Panc1 (cell line): ENCODE data around the gene HDLBP. TPM values are rescaled to one million over a fixed set of nuclear protein-coding genes. Genes with fewer than 3 reads are reported as not detected.

Experiments
- ATAC-seq: fragments of 200-7000 bp; cut with Tn5 transposase; 2 replicates; pipeline ENCODE4 v1.9.1; 2020; ENCODE audit warnings: mild to moderate bottlenecking, moderate library complexity
- BruUV-seq: library from RNA; stranded (reverse); fragments of 400-500 nt; replicated peaks from 2 replicates; lab custom pipeline; 2021; lab: Mats Ljungman, UMichigan
- CTCF ChIA-PET: fragments of 300-600 bp; sonication (Branson Sonifier 250); formaldehyde crosslinking; loops from one replicate; lab custom pipeline; 2022; ENCODE audit warnings: antibody characterized with exemption; lab: Charles Lee
- POLR2A ChIA-PET: fragments of 300-600 bp; sonication (Branson Sonifier 250); formaldehyde crosslinking; loops from one replicate; lab custom pipeline; 2022; ENCODE audit warnings: antibody characterized with exemption; lab: Charles Lee
- DNase-seq: peaks from one replicate; pipeline ENCODE4 v3.0.0-alpha.2; 2010; ENCODE audit warnings: low read depth, low spot score
- H3K27ac ChIP-seq: 2 replicates; pipeline ENCODE4 v1.5.1; 2011; ENCODE audit warnings: mild to moderate bottlenecking, low read length, inconsistent platforms
- H3K27me3 ChIP-seq: fragments of 200-500 bp; sonication (Bioruptor generic); 2 replicates; pipeline ENCODE4 v1.6.0; 2014; ENCODE audit warnings: low read length, inconsistent platforms; ENCODE audit not compliant: control insufficient read depth, insufficient read depth
- H3K36me3 ChIP-seq: fragments of 200-500 bp; sonication (Bioruptor generic); 2 replicates; pipeline ENCODE4 v1.5.1; 2014; ENCODE audit warnings: inconsistent platforms, mild to moderate bottlenecking, low read length, moderate library complexity; ENCODE audit not compliant: control insufficient read depth, insufficient read depth
- H3K4me1 ChIP-seq: 2 replicates; pipeline ENCODE4 v1.5.1; 2011; ENCODE audit warnings: inconsistent platforms, mild to moderate bottlenecking, low read length, moderate library complexity; ENCODE audit not compliant: control insufficient read depth, insufficient read depth
- H3K4me3 ChIP-seq, 2 experiments: 2 replicates each; pipeline ENCODE4 v1.5.1; 2011 to 2012; ENCODE audit warnings: low read depth in 2 of 2, low read length in 2 of 2, mild to moderate bottlenecking in 2 of 2, inconsistent platforms in 1 of 2, moderate library complexity in 1 of 2
- H3K9me3 ChIP-seq: fragments of 200-500 bp; sonication (Bioruptor generic); 2 replicates; pipeline ENCODE4 v1.5.1; 2014; ENCODE audit warnings: low read depth, mild to moderate bottlenecking, inconsistent platforms, low read length, moderate library complexity; ENCODE audit not compliant: control insufficient read depth, insufficient read depth
- POLR2AphosphoS5 ChIP-seq: IDR thresholded peaks from 2 replicates; pipeline ENCODE4 v1.6.1; 2012; ENCODE audit warnings: mild to moderate bottlenecking, low read depth, low read length, moderate library complexity
- SIN3A ChIP-seq: IDR thresholded peaks from 2 replicates; pipeline ENCODE4 v1.6.1; 2012; ENCODE audit warnings: low read depth, mild to moderate bottlenecking, low read length, moderate library complexity, borderline replicate concordance; ENCODE audit not compliant: insufficient read depth
- TCF7L2 ChIP-seq: IDR thresholded peaks from 2 replicates; pipeline ENCODE4 v1.6.1; 2011; ENCODE audit warnings: mild to moderate bottlenecking, low read depth, low read length, inconsistent platforms
- in situ Hi-C: cut with HindIII; loops from 2 replicates; pipeline ENCODE4 v1.10.0; 2016; ENCODE audit warnings: low sequenced_read_pairs, low pct_unique_long_range_greater_than_20kb
- intact Hi-C: fragments of 100-400 bp; cut with micrococcal nuclease; formaldehyde crosslinking; loops from one replicate; pipeline ENCODE4 v1.10.0; 2022; ENCODE audit not compliant: unreplicated experiment
- total RNA-seq: library from RNA; stranded (reverse); gene quantifications from one replicate; pipeline ENCODE4 v1.2.1, GENCODE V29; 2021; ENCODE audit not compliant: unreplicated experiment
- TF ChIP-seq, protein P1 (sequence below), 2 experiments: IDR thresholded peaks; 2 replicates each; pipeline ENCODE4 v1.6.1; 2011 to 2012; ENCODE audit warnings: low read depth in 2 of 2, control low read depth in 1 of 2, low read length in 1 of 2, mild to moderate bottlenecking in 1 of 2, moderate library complexity in 1 of 2; ENCODE audit not compliant: insufficient read depth in 1 of 2
- TF ChIP-seq, protein P2 (sequence below): fragments of 450-650 bp; IDR thresholded peaks from 2 replicates; pipeline ENCODE4 v1.5.1; 2017; ENCODE audit warnings: mild to moderate bottlenecking

The HDLBP gene
- total RNA-seq, 1 experiment from 2014 or later = 656 TPM

DNA sequence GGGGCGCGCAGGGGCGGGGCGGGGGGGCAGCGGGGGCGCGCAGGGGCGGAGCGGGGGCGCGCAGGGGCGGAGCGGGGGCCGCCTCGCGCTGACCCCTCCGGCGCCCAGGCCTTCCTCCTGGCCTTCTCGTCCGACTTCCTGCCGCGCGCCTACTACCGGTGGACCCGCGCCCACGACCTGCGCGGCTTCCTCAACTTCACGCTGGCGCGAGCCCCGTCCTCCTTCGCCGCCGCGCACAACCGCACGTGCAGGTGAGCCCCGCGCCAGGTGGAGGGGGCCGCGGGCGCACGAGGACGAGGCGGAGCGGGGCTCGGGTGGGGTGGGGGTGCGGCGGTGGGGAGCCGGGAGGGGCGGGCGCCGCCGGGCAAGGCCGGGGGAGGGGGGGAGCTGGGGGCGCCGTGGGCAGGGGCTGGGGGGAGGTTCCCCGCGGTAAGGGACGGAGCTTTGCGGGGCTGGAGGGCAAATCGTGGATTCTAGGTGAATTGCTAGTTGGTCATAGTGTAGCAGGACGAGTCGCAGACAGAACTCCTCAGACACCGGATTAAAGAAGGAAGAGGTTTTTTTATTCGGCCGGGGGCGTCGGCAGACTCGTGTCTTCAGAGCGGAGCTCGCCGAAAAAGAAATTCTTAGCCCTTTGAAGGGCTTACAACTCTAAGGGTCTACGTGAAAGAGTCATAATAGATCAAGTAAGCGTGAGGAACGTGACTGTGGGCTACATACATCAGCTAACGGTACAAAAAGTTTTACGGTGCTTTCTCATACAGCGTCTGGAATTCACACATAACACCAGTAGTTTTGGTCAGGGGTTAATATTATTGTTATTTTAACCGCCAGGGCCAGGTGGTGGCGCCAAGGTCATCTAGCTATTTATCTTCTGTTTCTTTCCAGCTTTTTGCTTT, 97.1 kb downstream of the HDLBP start:
- POLR2A ChIA-PET = no interaction called here
- intact Hi-C loops (no loop called here), in situ Hi-C loops (no loop called here)
- peak overlapping the region; percentile 86 for H3K27ac ChIP-seq
- H3K9me3 ChIP-seq = no peaks in the 10 kb centered on the region
- DNase-seq (no peak), ATAC-seq (peak; percentile 40; the same call in 1 of the 2 replicates)
- BruUV-seq = no TSS peak
- TF ChIP-seq, protein P1, sequence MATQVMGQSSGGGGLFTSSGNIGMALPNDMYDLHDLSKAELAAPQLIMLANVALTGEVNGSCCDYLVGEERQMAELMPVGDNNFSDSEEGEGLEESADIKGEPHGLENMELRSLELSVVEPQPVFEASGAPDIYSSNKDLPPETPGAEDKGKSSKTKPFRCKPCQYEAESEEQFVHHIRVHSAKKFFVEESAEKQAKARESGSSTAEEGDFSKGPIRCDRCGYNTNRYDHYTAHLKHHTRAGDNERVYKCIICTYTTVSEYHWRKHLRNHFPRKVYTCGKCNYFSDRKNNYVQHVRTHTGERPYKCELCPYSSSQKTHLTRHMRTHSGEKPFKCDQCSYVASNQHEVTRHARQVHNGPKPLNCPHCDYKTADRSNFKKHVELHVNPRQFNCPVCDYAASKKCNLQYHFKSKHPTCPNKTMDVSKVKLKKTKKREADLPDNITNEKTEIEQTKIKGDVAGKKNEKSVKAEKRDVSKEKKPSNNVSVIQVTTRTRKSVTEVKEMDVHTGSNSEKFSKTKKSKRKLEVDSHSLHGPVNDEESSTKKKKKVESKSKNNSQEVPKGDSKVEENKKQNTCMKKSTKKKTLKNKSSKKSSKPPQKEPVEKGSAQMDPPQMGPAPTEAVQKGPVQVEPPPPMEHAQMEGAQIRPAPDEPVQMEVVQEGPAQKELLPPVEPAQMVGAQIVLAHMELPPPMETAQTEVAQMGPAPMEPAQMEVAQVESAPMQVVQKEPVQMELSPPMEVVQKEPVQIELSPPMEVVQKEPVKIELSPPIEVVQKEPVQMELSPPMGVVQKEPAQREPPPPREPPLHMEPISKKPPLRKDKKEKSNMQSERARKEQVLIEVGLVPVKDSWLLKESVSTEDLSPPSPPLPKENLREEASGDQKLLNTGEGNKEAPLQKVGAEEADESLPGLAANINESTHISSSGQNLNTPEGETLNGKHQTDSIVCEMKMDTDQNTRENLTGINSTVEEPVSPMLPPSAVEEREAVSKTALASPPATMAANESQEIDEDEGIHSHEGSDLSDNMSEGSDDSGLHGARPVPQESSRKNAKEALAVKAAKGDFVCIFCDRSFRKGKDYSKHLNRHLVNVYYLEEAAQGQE (IDR thresholded peaks at IDR 0.05; ENCODE audit: insufficient read depth in 1 of 2, low read depth in 2 of 2, low read length in 1 of 2) = no peak
- TF ChIP-seq SIN3A = no peak
- no peak for TF ChIP-seq POLR2AphosphoS5
- TF ChIP-seq TCF7L2 = no peak
- TF ChIP-seq, protein P2, sequence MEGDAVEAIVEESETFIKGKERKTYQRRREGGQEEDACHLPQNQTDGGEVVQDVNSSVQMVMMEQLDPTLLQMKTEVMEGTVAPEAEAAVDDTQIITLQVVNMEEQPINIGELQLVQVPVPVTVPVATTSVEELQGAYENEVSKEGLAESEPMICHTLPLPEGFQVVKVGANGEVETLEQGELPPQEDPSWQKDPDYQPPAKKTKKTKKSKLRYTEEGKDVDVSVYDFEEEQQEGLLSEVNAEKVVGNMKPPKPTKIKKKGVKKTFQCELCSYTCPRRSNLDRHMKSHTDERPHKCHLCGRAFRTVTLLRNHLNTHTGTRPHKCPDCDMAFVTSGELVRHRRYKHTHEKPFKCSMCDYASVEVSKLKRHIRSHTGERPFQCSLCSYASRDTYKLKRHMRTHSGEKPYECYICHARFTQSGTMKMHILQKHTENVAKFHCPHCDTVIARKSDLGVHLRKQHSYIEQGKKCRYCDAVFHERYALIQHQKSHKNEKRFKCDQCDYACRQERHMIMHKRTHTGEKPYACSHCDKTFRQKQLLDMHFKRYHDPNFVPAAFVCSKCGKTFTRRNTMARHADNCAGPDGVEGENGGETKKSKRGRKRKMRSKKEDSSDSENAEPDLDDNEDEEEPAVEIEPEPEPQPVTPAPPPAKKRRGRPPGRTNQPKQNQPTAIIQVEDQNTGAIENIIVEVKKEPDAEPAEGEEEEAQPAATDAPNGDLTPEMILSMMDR = no peak; the same call in 1 of the 2 replicates
- H3K36me3 ChIP-seq = no peaks in the 10 kb centered on the region
- H3K4me1 ChIP-seq = peaks cover 9% of the 10 kb centered on the region
- H3K4me3 ChIP-seq = peak overlapping the region; percentile 65 to 87
- CTCF ChIA-PET = no interaction called here
- no peaks in the 10 kb centered on the region for H3K27me3 ChIP-seq

DNA sequence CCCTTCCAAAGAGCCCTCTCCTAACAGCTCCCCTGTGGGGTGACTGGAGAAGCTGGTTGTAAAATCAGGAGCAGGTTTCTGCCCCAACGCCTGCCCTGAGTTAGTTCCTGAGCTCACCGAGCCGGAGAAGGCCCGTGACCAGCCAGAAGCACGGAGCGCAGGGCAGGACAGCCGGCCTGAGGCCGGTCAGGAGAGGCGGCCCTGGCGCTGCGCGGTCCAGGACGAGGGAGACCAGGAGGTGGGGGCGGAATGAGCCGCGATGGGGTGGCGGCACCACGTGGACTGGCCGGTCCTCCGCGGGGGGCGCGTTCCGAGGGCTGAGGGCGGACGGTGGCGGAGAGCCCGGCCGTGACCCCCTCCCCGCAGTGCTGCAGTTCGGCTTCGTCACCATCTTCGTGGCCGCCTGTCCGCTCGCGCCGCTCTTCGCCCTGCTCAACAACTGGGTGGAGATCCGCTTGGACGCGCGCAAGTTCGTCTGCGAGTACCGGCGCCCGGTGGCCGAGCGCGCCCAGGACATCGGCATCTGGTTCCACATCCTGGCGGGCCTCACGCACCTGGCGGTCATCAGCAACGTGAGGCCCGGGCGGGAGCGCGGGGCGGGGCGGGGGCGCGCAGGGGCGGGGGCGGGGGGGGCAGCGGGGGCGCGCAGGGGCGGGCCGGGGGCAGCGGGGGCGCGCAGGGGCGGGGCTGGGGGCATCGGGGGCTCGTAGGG, 98.0 kb downstream of the HDLBP start:
- CTCF ChIA-PET = interaction anchor here (1.2 kb wide), 1 partner anchor 366 kb away, joined by 4 read pairs; no protein-coding TSS in a partner anchor
- H3K9me3 ChIP-seq = no peaks in the 10 kb centered on the region
- H3K27ac ChIP-seq = peak overlapping the region; percentile 79

More for the DNA sequence above, 98.0 kb downstream of the HDLBP start:
- H3K27me3 ChIP-seq = no peaks in the 10 kb centered on the region
- H3K4me3 ChIP-seq = peak overlapping the region; percentile 43 to 55
- in situ Hi-C loops = no loop called here
- intact Hi-C loops = no loop called here
- POLR2A ChIA-PET = interaction anchor here (0.6 kb wide), 1 partner anchor 101 kb away, joined by 5 read pairs; no protein-coding TSS in a partner anchor
- no peaks in the 10 kb centered on the region for H3K36me3 ChIP-seq
- no peak for DNase-seq
- peak; percentile 84 for ATAC-seq
- TF ChIP-seq, protein P2 = no peak
- TF ChIP-seq, protein P1 (IDR thresholded peaks at IDR 0.05; ENCODE audit: insufficient read depth in 1 of 2, low read depth in 2 of 2, low read length in 1 of 2) = 0 out of 4 replicates have a peak, but pooled peaks of 1 of the 2 experiments have one; percentile 4
- H3K4me1 ChIP-seq = peaks cover 9% of the 10 kb centered on the region
- BruUV-seq = no TSS peak
